Stimulated activated CD4-positive, alpha-beta T cell treated with anti-CD3 and anti-CD28 coated beads, Interleukin-2, amount 100 ng/mL, for 4 hours (primary cell): ENCODE measurements around the gene PVRIG.
"Not testable (repeated sequence)": the region's sequence is repeated elsewhere in the genome, so short reads cannot be mapped to it uniquely, and the experiment has no call there.

ENCODE experiments used
- DNase-seq: peaks from one replicate; pipeline ENCODE4 v3.0.0-alpha.2; 2020; ENCODE audit warnings: low read depth

PVRIG gene

DNA sequence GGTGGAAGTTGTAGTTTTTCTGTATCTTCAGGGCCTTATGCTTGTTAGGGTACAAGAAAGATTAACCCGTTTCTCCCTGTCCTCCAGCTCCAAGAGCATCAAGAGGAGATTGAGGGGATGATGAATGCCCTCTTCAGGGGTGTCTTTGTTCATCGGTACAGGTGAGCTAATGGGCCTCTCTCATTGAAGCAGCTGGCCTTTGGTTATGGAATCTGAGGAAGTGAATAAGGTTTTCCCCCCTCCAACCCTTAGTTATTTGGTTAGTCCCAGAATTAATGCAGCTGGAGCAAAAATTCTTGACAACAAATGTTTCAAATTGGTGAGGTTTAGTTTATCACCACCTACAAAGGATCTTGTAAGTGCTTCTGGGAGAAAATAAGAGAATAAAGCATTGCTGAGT lies 24.5 kb upstream of the PVRIG start:
- no peak for DNase-seq

DNA sequence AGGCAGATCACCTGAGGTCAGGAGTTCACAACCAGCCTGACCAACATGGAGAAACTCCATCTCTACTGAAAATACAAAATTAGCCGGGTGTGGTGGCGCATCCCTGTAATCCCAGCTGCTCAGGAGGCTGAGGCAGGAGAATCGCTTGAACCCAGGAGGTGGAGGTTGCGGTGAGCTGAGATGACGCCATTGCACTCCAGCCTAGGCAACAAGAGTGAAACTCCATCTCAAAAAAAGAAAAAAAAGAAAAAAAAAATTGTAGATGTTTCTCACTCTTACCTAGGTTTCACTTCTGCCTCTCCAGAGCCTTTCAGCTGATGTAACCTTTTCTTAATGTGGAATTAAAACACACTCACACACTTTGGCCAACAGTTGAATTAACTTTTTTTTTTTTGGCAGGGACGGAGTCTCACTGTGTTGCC lies 23.8 kb upstream of the PVRIG start:
- not testable (repeated sequence) for DNase-seq

DNA sequence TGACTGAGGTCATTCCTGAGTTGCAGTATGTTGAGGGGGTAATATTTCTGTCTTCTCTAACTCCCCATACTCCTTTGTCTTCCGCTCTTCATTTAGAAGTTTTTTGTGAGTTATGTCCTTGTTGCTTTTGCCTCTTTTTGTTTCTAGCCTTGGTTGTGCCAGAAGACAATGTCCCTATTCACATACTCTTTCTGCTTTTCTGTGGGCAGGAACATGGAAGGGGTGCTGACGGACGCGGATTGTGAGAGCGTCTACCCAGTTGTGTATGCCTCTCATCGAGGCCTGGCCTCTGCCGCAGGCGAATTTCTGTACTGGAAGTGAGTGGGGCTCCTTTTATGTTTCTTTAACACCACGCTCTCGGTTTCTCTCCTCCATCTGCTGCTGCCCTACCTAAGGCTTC lies 21.5 kb upstream of the PVRIG start:
- DNase-seq = no peak

DNA sequence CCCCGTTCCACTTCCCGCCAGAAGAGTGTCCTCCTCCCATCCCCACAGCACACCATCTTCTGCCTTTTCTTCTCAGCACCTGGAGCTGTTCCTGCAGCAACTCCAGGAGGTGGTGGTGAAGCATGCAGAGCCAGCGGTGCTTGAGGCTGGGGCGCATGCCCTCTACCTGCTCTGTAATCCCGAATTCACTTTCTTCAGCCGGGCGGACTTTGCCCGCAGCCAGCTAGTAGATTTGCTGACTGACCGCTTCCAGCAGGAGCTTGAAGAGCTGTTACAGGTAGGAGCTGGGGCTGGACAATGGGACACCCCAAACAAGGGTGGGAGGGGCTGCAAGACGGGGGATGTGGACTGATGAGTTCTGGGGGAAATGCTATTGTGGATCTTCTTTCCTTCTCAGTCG lies 19.1 kb upstream of the PVRIG start:
- DNase-seq = no peak

DNA sequence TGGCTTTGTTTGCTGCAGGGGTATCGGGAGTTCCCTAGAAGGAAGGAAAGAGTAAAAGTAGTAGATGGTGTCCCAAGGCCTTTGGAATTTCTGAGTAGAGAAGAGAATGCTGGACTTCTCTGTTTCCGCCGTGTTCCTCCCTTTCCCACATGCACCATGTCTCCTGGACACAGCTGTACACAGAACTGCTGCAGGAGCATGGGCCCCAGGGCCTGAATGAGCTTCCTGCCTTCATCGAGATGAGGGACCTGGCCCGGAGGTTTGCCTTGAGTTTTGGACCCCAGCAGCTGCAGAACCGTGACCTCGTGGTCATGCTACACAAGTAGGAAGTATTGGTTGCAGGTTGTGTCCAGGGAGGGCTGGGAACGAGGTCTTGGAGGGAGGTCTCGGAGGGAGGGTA lies 15.3 kb upstream of the PVRIG start:
- no peak for DNase-seq

DNA sequence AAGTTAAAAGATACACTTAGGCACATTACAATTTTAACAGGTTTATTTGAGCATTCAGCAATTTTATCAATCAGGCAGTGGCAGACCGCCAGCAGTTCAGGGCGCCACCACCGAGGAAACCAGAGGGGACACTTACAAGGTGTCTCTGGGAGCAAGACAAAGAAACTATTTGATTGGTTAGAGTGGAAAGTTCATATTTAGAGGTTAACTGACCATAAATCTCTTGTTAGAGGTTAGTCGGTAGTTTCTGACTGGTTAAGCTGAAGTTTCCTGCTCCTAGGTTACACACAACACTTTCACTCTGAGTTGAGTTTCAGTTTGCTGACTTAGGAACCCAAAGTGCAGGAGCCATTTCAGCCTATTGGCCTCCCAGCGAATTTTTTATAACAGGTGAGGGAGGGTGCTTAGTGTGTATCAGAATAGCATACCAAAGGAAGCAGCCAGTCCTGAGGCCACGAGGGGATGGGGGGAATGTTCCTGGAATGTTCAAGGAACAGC lies 10.8 kb upstream of the PVRIG start:
- DNase-seq = no peak

DNA sequence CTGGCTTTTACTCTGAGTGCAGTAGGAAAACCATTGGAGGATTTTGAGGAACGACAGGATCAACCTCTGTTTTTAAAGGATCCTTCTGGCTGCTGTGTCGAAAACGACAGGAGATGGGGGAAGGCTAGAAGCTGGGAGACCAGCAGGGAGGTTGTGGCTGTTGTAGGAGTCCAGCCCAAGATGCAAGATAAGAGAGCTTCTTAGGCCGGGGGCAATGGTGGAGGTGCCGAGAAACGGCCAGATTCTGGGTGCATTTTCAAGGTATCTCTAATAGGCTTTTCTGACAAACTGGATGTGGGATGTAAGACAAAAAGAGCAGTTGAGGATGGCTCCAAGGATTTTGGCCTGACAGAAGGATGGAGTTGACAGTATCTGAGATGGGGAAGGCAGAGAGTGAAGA lies 10.3 kb upstream of the PVRIG start:
- DNase-seq = no peak

DNA sequence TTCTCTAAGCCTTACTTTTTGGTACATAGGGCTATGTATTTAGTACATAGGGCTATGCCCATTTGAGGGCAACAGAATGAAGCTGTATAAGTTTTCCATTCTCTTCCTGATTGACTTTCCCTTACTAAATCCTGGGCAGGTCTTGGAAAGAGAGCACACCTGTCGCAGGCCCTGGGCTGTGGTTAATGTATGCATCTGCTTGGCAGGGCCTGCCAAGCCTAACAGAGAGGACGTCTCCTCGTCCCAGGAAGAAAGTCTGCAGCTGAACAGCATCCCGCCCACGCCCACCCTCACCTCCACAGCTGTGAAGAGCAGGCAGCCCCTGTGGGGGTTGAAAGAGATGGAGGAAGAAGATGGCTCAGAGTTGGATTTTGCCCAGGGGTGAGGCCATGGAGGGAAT lies 8.9 kb upstream of the PVRIG start:
- peak; percentile 22 for DNase-seq

DNA sequence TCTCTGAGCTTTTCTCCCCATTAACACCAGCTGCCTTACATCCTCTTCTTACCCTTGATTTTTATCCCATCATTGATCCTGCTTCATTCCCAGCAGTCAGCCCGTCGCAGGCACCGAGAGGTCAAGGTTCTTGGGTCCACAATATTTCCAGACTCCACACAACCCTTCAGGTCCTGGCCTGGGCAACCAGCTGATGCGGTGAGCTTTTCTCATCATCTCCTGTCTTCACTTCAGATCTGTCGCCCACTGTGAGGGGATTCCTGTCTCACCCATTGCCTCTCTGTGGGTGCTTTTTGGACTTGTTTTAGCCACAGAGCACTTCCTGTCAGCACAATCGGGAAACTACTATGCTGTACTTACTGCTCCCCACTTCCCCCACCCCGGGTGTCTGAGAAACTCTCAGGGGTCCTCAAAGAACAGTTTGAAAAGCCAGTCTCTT lies 8.4 kb upstream of the PVRIG start:
- peak; percentile 20 for DNase-seq

DNA sequence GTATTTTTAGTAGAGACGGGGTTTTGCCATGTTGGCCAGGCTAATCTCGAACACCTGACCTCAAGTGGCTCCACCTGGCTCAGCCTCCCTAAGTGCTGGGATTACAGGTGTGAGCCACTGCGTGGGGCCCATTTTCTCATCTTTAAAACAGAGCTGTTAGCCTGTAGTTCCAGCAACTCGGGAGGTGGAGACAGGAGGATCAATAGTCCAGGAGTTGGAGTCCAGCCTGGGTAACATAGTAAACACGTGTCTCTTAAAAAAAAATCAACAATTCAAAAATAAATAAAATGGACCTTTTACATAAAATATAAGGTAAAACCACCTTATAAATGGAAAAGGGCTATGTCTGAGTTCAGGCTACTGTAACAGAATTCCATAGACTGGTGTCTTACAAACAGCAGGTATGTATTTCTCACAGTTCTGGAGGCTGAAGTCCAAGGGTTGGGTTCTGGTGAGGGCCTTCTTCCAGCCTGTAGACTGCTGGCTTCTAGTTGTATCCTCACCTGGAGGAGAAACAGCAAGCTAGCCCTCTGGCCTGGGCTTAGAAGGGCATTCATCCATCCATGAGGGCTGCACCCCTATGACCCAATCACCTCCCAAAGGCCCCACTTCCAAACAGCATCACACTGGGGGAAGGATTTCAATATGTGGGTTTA lies 7.0 kb upstream of the PVRIG start:
- DNase-seq = no peak

DNA sequence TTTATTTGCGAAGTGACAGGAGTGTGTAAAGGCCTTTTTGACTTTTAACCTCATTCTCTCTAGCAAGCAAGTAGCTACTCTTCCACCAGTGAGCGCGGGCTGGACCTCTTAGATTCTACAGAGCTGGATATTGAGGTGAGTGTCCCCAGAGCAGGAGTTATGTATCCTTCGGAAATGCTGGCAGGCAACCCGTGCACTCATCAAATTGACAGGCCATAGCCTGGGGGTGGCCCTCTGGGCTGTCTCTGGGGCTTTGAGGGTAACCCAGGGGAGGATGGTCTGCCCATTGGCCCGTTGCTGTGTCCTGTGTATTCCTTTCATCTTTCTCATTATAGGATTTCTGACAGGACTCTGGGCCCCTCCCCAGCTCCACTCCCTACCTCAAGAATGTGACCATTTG lies 6.1 kb upstream of the PVRIG start:
- no peak for DNase-seq

DNA sequence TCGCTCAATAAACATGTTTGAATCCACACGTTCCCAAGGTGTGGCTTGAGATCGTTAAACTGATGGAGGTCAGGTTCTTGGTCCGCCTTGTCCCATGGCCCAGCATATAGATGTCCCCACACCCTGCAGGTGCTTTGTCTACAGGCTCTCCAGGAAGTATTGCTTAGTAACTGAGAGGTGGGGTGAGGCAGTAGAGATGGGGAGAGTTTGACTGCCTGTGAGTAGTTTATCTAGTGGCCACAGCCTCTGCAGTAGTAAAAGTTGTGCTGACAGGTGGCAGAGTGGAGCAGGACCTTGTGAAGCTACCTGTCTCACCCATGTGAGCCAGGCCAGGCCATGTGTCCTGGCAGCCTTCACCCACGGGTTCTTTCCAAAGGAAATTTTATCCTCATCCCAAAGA lies 5.4 kb upstream of the PVRIG start:
- DNase-seq = not testable (repeated sequence)

DNA sequence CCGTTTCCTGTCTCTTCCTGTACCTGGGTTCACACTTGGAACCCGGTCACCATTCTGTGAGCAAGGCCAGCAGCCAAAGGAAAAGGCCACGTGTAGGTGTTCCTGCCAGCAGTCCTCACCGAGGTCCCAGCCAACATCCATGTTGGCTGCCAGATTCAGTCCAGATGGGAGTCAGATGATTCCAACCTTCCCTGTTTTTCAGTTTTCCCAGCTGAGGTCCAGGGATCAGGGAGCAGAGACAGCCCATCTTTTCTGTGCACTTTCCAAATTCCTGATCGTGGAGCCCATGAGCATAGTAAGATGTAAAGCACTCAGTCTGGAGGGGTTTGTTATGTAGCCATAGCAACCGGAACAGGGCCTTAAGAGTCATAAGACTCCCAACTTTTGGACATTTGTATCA lies 3.9 kb upstream of the PVRIG start:
- no peak for DNase-seq

DNA sequence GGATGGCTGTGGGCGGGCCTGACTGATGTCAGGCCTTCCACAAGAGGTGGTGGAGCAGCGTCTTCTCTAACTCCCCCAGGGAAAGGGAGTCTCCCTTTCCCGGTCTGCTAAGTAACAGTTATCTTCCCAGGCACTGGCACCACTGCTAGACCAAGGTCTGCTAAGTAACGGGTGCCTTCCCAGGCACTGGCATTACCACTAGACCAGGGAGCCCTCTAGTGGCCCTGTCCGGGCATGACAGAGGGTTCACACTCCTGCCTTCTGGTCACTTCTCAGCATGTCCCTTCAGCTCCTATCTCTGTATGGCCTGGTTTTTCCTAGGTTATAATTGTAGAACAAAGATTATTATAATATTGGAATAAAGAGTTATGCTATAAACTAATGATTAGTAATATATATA lies 1.8 kb upstream of the PVRIG start:
- DNase-seq = peak; percentile 56

DNA sequence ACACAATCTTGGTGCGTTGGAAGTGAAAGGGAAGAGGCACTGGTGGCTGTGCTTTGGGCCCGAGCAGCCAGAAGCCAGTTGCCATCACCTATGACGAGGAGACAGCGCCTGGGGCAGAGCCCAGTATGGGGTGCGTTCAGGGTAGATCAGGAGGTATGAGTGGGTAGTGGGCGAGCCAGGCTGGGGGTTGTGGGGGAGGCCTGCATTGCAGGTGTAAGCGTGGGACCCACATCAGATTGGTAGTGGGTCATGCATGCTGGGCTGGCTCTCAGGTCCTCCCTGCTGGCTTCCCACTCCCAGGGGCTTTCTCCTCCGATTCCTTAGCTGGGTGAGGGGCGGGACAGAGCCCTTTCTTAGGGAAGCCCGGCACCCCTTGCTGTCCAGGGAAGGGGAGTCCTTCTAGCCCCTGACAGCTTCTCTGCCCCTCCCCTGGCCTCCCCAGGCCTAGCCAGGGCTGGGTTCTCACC lies 445 bp upstream of the PVRIG start:
- peak; percentile 49 for DNase-seq

DNA sequence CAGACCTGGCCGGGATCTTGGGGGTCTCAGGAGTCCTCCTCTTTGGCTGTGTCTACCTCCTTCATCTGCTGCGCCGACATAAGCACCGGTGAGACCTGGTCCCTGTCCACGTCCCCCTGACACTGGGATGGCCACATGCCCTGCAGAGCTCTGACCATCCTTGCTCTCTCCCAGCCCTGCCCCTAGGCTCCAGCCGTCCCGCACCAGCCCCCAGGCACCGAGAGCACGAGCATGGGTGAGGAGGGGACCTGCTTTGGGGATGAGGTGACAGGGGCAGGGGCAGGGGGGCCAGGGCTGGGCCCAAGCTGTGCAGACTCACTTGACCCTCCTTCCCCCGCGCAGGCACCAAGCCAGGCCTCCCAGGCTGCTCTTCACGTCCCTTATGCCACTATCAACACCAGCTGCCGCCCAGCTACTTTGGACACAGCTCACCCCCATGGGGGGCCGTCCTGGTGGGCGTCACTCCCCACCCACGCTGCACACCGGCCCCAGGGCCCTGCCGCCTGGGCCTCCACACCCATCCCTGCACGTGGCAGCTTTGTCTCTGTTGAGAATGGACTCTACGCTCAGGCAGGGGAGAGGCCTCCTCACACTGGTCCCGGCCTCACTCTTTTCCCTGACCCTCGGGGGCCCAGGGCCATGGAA lies 959 bp downstream of the PVRIG start:
- no peak for DNase-seq

DNA sequence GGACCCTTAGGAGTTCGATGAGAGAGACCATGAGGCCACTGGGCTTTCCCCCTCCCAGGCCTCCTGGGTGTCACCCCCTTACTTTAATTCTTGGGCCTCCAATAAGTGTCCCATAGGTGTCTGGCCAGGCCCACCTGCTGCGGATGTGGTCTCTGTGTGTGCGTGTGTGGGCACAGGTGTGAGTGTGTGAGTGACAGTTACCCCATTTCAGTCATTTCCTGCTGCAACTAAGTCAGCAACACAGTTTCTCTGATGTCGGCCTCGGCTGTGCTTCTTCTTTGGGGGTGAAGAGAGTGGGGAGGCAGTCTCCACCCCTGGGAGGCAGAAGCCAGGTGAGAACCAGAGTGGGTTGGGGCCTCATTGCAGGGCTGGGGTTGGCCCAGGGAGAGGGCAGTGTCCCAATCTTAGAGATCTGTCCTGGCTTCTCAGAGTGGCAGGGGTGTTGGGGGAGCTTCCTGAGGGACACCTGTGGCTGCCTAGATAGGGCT lies 1.5 kb downstream of the PVRIG start:
- peak; percentile 75 for DNase-seq

DNA sequence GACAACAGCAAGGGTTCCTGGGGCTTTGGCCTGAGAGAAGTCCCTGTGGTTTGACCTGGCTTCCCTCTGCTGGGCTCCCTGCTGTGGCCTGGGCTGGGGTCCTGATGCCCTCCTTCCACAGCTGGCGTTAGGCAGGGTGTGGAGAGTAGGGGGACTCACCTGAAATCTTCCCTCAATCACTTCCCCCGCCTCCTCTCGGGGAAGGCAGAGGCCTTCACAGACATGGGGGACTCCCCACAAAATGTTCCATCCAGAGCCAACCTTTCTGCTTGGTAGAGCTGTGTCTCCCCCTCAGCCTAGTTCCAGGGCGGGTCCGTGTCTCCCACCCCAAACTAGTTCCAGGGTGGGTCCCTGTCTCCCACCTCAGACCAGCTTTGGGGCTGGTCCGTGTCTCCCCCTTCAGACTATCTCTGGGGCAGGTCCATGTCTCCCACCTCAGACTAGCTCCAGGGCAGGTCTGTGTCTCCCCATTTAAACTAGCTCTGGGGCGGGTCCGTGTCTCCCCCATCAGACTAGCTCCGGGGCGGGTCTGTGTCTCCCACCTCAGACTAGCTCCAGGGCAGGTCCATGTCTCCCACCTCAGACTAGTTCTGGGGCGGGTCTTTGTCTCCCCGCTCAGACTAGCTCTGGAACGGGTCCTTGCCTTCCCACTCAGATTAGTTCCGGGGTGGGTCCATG lies 2.2 kb downstream of the PVRIG start:
- DNase-seq = peak; percentile 25

DNA sequence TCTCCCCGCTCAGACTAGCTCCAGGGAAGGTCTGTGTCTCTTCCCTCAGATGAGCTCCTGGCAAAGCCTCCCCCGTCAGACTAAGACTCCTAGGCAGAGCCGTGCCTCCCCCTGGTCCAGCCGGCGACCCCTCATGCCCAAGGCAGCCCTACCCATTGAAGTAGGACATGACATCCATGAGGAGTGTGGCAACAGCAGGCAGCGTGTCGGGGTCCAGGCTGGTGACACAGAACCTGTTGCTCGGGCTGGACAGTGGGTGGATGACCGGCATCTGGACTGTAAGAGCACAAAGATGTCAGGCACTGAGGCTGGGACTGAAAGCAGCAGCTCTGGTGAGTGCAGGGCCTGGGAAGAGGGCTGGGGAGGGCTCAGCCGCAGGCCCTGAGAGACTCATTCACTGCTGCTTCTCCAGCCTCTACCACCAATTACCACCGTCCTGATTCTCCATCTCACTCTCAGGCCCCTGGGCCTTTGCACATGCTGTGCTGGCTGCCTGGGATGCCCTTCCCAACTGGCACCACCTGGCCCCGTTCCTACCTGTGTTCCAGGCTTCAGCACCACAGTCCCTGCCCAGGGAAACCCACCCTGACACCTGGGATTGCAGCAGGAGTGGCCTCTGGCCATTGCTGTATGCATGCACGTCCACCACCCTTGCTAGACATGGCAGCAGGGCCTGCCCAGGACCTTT lies 2.8 kb downstream of the PVRIG start:
- DNase-seq = no peak

DNA sequence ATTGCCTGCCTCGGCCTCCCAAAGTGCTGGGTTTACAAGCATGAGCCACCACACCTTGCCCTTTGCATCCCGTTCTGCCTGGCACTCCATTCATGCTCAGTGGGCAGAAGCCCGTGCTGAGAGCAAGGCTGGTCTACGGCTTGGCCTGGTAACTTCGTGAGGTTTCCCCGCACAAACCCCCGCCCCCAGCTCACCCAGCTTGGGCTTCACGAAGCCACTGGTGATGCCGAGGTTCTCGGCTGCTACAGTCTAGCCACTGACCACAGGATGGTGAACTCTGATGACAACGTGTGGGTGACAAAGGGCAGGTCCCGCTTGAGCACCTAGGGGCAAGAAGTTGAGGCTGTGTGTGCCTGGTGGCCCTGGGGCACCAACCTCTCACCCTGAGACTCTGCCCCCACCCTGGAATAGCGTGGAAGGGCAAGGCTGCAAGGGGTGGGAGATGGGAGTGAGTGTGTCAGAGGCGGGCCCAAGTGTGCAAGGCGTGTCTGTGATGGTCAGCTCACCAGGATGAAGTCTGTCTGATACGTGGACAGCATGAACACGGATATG lies 3.7 kb downstream of the PVRIG start:
- not testable (repeated sequence) for DNase-seq

DNA sequence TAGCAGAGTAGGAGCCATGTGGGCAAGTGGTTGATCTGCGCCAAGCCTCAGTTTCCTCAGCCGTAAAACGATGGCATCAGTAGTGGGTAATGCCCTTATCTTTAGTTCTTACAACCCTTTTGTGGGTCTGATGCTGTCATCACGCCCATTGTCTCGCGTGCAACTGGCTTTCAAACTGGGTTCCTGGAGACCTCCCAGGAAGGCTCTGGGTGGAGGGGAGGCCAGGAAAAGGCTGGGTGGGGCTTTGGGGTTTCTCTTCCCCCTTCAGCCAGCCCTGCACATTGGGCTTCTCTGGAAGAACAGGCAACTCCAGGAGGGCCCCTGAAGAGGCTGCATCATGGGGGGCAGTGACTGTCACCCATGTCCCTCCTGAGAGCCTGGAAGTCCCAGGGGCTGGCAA lies 5.1 kb downstream of the PVRIG start:
- not testable (repeated sequence) for DNase-seq
